Left ventricle myocardium inferior (tissue), 1 donor: ENCODE measurements around the gene SPDYC. TPM values are rescaled to one million over a fixed set of nuclear protein-coding genes. Genes with fewer than 3 reads are reported as not detected.

Experiments
- DNase-seq: peaks from one replicate; pipeline ENCODE4 v3.0.0-alpha.2; 2020
- H3K27ac ChIP-seq: fragments of 200-600 bp; replicated peaks from 2 replicates; pipeline ENCODE4 v1.8.0; 2021
- H3K27me3 ChIP-seq: fragments of 200-600 bp; 2 replicates; pipeline ENCODE4 v1.8.0; 2021; ENCODE audit warnings: low read depth
- H3K36me3 ChIP-seq: fragments of 200-600 bp; 2 replicates; pipeline ENCODE4 v1.8.0; 2021
- H3K4me1 ChIP-seq: fragments of 200-600 bp; 2 replicates; pipeline ENCODE4 v1.8.0; 2021
- H3K4me3 ChIP-seq: fragments of 200-600 bp; 2 replicates; pipeline ENCODE4 v1.8.0; 2021; ENCODE audit warnings: mild to moderate bottlenecking, moderate library complexity
- H3K9me3 ChIP-seq: fragments of 200-600 bp; replicated peaks from 2 replicates; pipeline ENCODE4 v1.8.0; 2021
- CTCF ChIP-seq: fragments of 200-600 bp; IDR thresholded peaks from 2 replicates; pipeline ENCODE4 v1.8.0; 2021; ENCODE audit warnings: antibody characterized with exemption, mild to moderate bottlenecking, borderline replicate concordance
- intact Hi-C: fragments of 100-400 bp; cut with micrococcal nuclease; formaldehyde crosslinking; loops from one replicate; pipeline ENCODE4 v1.11.0; 2022
- total RNA-seq: library from RNA; stranded (reverse); fragmentation: NEBNext Ultra II Directional; extraction: Animal tissue kit (Norgen Biotek cat#: 25700); gene quantifications from one replicate; pipeline ENCODE4 v1.2.1, GENCODE V29; 2021
- donor health status: DM: no; HTN: yes; CAD: no; lungs with severe emphysema.

The SPDYC gene
- total RNA-seq, 1 donor from 2014 or later = not detected

- DNase-seq = no peak
- Histone ChIP-seq H3K36me3 (peaks cover 27% of the 10 kb centered on the region), H3K4me3 (no peak overlapping the region), H3K27ac (no peak overlapping the region), H3K27me3 (no peaks in the 10 kb centered on the region), H3K9me3 (no peaks in the 10 kb centered on the region), H3K4me1 (peaks cover 6% of the 10 kb centered on the region)
- intact Hi-C loops = no loop called here
- TF ChIP-seq CTCF = no peak
These were observed 44.3 kb downstream of the SPDYC start for GRCh38 chr11:65214212-65214845.

GRCh38 chr11:65215441-65216076 is 45.5 kb downstream of the SPDYC start:
- DNase-seq = no peak

GRCh38 chr11:65216830-65217229 is 46.8 kb downstream of the SPDYC start:
- intact Hi-C loops = no loop called here
- Histone ChIP-seq H3K4me3 (no peak overlapping the region), H3K36me3 (peaks cover 2% of the 10 kb centered on the region), H3K27ac (no peak overlapping the region), H3K9me3 (no peaks in the 10 kb centered on the region), H3K27me3 (no peaks in the 10 kb centered on the region), H3K4me1 (no peaks in the 10 kb centered on the region)
- TF ChIP-seq CTCF = no peak
- DNase-seq = no peak

More at GRCh38 chr11:65215441-65216076, 45.5 kb downstream of the SPDYC start:
- Histone ChIP-seq H3K27ac (no peak overlapping the region), H3K4me3 (no peak overlapping the region), H3K4me1 (peaks cover 4% of the 10 kb centered on the region), H3K9me3 (no peaks in the 10 kb centered on the region), H3K27me3 (no peaks in the 10 kb centered on the region), H3K36me3 (peaks cover 15% of the 10 kb centered on the region)
- intact Hi-C loops = no loop called here
- no peak for TF ChIP-seq CTCF

GRCh38 chr11:65217441-65218423 is 47.7 kb downstream of the SPDYC start:
- H3K27me3 ChIP-seq = no peaks in the 10 kb centered on the region
- intact Hi-C loops = no loop called here
- H3K9me3 ChIP-seq = no peaks in the 10 kb centered on the region
- no peaks in the 10 kb centered on the region for H3K4me1 ChIP-seq
- H3K27ac ChIP-seq = no peak overlapping the region
- TF ChIP-seq CTCF = no peak
- no peak for DNase-seq
- no peaks in the 10 kb centered on the region for H3K36me3 ChIP-seq
- H3K4me3 ChIP-seq = no peak overlapping the region

GRCh38 chr11:65218446-65218845 is 48.4 kb downstream of the SPDYC start:
- Histone ChIP-seq H3K27ac (no peak overlapping the region), H3K4me3 (no peak overlapping the region), H3K36me3 (no peaks in the 10 kb centered on the region), H3K9me3 (no peaks in the 10 kb centered on the region), H3K27me3 (no peaks in the 10 kb centered on the region), H3K4me1 (no peaks in the 10 kb centered on the region)
- DNase-seq = no peak
- TF ChIP-seq CTCF = no peak
- intact Hi-C loops = no loop called here
